ENCODE data around the gene THRB.

GRCh38 chr3:24374801-24375200, 119.8 kb downstream of the THRB start:
- TF ChIP-seq CBX3 (IDR thresholded peaks at IDR 0.05; ENCODE audit: borderline replicate concordance in 1 of 2, low read length in 2 of 2) = no peak
- TF ChIP-seq TAF7 (tag; IDR thresholded peaks at IDR 0.05) = no peak
- no peak for TF ChIP-seq GTF3C2 (IDR thresholded peaks at IDR 0.05; ENCODE audit: borderline replicate concordance, extremely low read depth, insufficient read length)
- TF ChIP-seq CTCF (IDR thresholded peaks at IDR 0.05 in 2 of 3, conservative IDR thresholded peaks at IDR 0.05 in 1 of 3; ENCODE audit: insufficient read depth in 2 of 3, low read depth in 1 of 3, low read length in 3 of 3) = no peak

Data from K562 (cell line).